Activated CD8-positive, alpha-beta memory T cell treated with anti-CD3 and anti-CD28 coated beads for 48 hours (primary cell): ENCODE data around the gene RAB3C.

Experiments used
- DNase-seq, 3 experiments: peaks; one replicate each; pipeline ENCODE4 v3.0.0-alpha.2; 2020; ENCODE audit warnings: low read depth in 2 of 3, low spot score in 2 of 3

RAB3C gene

DNA sequence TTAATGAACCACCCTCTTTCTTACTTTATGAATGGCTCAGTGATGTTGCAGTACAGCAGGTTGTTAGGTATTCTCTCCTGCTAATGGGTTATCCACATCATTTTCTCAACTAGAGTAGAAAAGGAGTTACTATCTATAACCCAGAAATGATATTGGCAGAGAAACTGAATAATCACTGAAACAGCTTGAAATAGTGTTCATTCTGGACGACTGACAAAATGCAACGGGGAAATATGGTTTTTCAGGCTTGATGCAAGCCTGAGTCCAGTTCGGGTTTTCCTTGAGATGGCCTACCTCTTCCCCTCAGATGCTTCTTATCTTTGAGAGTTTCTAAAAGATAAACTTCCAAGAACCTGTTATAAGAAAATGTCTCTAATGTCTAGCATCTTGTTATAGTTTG is 187.3 kb downstream of the RAB3C start:
- no peak for DNase-seq

DNA sequence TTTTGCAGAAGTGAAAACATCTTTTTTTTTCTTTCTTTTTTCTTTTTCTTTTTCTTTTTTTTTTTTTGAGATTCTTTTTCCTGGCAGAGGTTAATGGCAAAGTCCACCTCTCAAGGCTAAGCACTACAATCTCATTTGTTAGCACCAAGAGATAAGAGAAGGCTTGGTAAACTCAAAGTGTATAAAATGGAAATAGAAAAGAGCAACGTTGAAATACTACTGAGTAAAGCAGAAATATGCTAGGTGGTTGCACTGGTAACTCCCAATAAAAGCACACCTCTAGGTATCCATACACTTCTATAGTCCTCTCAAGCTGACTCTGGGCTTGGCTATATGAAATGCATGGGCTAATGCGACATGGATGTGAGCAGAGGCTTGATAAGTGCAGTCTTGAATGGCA is 188.9 kb downstream of the RAB3C start:
- no peak for DNase-seq

DNA sequence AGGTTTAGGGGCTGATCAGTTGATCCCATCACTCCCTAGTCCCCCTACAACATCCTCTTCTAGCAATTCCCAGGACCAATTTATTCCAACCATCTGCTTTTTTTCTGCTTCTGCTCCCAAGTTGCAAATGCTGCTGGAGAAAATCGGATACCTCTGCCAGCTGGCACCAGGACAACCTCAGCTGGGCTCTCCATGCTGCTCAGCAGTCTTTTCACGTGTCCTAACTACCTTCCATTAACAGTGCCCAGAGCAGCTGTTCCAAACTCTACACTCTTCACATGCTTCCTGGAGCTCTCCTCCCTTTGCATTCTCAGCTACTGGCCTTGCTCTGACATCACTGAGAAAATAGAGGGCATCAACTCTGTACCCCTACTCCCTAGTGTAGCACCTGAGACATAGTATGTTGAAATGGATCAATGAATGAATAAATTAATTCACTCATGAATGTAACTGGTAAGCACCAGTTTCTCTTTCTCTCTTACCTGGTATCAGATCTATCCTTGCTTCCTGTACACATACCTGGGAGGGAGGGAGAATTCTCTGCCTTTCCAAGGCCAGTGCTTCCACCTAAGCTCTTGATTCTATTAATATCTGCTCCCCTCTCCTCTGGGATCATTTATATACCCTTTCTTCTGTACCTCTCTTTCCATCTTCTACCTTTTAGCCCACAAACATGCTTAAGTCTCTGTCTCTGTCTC is 191.0 kb downstream of the RAB3C start:
- DNase-seq: no peak

DNA sequence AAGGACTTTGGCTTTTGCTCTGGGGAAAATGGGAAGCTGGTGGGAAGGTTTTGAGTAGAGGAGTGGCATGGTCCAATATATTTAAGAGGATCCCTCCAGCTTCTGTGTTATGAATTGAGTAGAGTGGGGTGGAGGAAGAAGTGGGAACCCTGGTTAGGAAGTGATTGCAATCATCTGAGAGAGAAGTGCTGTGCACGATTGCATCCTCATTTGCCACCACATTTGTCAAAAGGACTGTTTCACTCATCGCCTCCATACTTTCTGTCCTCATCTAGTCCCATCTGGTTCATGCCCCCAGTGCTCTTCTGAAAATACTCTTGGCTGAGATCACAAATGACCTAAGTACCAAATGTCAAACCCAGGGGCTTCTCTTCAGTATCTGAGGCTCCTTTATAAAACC is 192.1 kb downstream of the RAB3C start:
- no peak for DNase-seq

DNA sequence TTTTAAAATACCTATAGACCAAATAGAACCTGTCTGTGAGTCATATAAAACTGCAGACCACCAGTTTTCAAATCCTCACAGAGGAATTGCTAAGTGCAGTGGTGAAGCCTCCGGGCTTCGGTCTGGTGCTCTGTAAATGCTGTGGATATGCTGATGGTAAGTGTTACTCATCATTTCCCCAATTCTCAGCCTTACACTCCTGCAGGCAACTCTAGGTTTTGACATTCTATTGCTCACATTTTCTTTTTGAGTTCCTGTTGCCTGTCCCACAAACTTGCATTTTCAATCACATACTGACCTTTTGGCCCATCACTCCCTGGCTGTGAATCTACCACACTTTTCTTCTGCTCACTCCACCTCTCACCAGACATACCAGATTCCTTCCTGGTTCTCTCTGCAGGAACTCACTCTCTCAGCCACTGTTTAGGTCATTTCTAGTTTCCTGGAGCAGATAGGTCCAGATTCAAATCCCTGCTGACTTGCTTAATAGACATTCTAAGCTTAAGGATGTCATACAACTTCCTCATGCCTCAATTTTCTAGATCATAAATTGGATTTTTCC is 192.9 kb downstream of the RAB3C start:
- DNase-seq: no peak

DNA sequence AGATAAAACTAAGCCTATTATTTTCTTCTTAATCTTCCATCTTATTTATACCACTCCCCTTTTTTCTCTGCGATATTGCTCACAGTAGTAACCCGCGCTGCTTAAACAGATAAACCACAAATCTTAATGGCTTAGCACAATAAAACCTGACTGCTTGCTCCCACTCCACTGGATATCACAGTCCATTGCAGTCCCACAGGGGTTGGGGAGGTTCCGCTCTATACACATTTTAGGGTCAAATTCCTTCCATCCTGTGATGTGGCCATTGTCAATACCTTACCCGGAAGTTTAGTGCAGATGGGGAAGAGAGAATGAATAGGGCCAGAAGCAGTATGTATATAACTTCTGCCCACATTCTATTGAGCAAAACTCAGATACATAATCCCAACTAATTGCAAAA is 193.7 kb downstream of the RAB3C start:
- DNase-seq: no peak

GRCh38 chr5:58778888-58779287 is 196.0 kb downstream of the RAB3C start:
- DNase-seq: no peak

DNA sequence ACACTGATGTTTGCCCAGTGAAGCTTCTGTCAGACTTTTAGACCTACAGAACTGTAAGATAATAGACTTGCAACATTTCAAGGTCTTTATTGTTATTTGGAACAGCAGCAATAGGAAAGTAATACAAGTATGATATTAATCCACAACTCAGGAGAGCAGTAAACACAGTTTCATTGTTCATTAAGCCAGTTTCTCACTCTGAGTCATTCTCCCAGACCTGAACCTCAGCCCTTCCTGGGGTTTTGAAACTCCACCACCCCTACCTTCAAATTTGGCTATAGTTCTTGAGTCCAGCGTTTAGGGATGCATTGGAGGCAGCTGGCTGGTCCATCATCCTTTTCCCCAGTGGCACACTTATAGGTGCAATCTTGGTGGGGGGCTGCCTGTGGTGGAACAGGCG is 203.2 kb downstream of the RAB3C start:
- DNase-seq: no peak

DNA sequence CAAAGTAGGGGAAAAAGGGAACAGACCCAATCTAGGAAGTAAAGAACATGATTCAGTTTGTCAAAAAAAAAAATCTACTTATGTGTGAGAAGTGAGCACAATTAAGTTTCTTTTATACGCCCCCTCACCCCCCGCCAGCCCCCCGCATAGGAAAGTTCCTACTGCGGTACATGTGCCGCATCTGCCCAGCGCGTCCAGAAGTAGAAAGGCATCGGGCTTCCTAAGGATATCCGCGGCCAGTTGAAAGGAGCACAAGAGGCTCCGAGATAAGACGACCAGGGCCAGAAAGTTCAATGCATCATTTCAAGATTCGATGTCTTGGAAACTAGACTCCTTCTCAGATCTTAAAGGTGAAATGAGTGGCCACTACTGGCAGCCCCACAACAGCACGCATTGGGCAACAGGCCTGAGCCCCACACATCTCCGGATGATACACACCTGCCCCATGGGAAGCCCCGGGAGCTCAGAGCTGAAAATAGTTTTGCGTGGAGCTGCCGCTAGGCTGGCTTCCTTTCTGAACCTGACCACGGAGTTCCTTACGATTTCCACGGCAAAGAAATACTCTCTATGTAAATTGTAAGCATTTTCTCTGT is 203.9 kb downstream of the RAB3C start:
- no peak for DNase-seq

- no peak for DNase-seq
These were observed 205.1 kb downstream of the RAB3C start for GRCh38 chr5:58787987-58788386.

- no peak for DNase-seq
These were observed 211.2 kb downstream of the RAB3C start for GRCh38 chr5:58793888-58794657.

DNA sequence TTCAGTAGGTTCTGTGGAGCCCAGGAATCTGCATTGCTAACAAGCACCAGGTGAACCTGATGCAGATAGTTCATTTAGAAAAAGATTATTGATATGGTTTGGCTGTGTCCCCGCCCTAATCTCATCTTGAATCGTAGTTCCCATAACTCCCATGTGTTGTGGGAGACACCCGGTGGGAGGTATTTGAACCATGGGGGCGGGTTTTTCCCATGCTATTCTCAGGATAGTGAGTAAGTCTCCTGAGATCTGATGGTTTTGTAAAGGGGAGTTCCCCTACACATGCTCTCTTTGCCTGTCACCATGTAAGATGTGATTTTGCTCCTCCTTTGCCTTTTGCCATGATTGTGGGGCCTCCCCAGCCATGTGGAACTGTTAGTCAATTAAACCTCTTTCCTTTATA is 212.0 kb downstream of the RAB3C start:
- DNase-seq: peak in 1 of 3 experiments; percentile 31

DNA sequence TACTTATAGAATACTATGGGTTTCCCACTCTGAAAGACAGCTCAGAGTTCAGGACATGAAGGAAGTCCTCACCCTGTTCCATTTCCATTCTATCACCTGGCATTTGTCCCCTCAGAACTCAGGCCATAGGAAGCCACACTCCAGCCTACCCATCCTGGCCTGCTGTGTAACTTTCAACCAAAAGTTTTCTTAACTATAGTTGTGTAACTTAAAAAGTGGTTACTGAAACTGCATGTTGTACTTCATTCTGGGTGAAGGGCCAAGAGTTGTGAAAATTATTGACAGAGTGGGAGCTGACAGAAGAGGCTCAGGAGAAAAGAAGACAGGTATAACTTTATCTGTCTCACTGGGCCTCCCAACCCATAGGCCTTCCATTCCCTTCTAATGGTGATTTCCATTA is 212.5 kb downstream of the RAB3C start:
- no peak for DNase-seq

DNA sequence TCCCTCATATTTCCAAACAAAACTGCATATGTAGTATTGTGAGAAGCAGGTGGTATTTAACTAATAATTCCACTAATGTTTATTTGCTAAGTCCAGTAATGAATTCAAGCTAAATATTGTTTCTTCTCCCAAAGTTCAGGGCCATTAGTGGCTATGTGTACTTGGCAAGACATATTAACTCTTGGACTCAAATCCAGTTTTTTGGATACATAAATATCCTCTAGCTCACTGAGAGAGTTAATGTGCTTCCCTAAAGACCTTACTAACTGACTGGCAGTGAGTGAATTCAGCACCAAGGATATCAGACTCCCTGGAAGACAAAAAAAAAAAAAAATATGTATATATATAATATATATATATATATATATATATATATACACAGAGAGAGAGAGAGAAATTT is 214.1 kb downstream of the RAB3C start:
- no peak for DNase-seq

- DNase-seq: no peak
These were observed 217.5 kb downstream of the RAB3C start for GRCh38 chr5:58800356-58800755.

DNA sequence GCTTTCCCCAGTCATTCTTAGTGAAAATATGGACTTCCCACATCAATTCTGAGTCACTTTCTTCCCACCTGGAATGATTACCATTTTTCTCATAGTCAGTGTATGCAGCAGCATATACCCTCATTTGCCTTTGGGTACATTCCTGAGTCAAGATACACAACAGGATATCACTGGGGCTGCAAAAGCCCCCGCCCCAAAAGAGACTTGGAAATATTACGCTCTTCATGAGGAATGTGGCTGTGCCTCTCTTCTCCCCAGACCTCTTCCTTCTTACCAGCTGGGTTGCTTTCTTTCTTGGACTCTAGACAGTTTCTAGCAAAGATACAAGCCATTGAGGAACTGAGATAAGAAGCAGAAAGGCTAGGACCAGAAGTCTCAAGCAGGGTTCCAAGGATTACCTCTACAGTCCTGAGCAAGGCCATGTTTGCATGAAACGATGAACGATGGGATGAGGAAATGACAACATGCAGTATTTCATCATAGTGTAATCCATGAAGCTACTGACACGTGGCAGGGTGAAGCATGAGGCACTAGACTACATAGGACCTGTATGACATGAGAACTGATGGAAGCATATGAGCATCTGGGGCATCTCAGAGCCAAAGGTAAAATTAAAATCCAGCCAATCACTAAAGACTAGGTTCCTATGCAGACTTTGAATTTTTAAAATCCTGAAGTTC is 218.1 kb downstream of the RAB3C start:
- DNase-seq: no peak

- no peak for DNase-seq
These were observed 220.2 kb downstream of the RAB3C start for GRCh38 chr5:58803056-58803455.

DNA sequence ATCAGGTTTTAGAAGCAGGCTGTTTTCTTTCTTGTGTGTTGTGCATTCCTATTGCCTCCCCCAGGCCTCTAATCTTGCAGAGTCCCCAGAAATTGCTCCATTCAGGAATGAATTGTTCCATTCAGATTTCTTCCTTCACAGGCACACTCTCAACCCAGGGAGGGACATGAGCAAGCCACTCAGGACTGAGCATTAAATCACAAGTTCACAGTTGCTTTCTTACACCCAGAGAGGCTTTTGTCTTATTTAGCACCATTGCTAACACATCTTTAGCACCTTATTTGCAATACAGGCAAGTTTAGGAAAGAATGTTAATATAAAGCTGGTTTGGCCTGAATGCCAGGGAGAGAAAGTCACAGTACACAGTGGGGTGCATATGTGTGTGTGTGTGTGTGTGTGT is 221.4 kb downstream of the RAB3C start:
- no peak for DNase-seq

DNA sequence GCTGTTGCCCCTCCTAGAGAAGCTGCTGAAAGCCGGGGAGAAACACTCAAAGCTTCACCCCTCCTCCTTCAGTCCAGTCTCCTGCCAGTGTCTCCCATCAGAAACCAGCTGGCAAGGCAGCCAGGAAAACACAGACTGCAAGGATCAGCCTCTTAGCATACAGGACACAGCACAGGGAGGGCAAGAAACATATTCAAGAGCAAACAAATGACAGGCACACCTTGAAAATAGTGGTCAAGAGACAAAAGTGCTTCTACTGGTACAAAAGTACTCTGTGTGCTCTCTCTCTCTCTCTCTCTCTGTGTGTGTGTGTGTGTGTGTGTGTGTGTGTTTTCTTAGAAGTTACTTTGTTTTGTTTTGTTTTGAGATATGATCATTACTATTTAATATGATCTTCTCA is 227.2 kb downstream of the RAB3C start:
- no peak for DNase-seq

- DNase-seq: no peak
These were observed 231.0 kb downstream of the RAB3C start for GRCh38 chr5:58813855-58814254.

- no peak for DNase-seq
These were observed 233.4 kb downstream of the RAB3C start for GRCh38 chr5:58816181-58816731.
